CD4-positive, CD25-positive, alpha-beta regulatory T cell (primary cell): ENCODE data around the gene TMEM178B. TPM values are rescaled to one million over a fixed set of nuclear protein-coding genes. Genes with fewer than 3 reads are reported as not detected.

ENCODE experiments used
- ATAC-seq, 2 donors: fragments of 150-1000 bp; cut with Tn5 transposase; one replicate each; pipeline ENCODE4 v1.10.0; 2021; ENCODE audit warnings: low read depth in 2 of 2, moderate number of reproducible peaks in 2 of 2, moderate library complexity in 1 of 2
- DNase-seq, 3 donors: peaks; one replicate each; pipeline versions ENCODE4 v3.0.0 to v3.0.0-alpha.2; 2012 to 2022; ENCODE audit warnings: mixed read lengths in 1 of 3
- H3K27ac ChIP-seq: one replicate; pipeline ENCODE4 v1.7.0; 2013; ENCODE audit warnings: mild to moderate bottlenecking, low read length; ENCODE audit not compliant: insufficient read depth, poor library complexity, severe bottlenecking
- H3K27me3 ChIP-seq: one replicate; pipeline ENCODE4 v1.7.0; 2013; ENCODE audit warnings: low read length; ENCODE audit not compliant: control insufficient read depth, insufficient read depth
- H3K36me3 ChIP-seq: one replicate; pipeline ENCODE4 v1.7.0; 2013; ENCODE audit warnings: mild to moderate bottlenecking, low read length, moderate library complexity; ENCODE audit not compliant: control insufficient read depth, insufficient read depth
- H3K4me1 ChIP-seq: 2 replicates; pipeline ENCODE4 v1.7.0; 2013; ENCODE audit warnings: mild to moderate bottlenecking, low read length; ENCODE audit not compliant: insufficient read depth, control insufficient read depth, poor library complexity, severe bottlenecking
- H3K4me3 ChIP-seq: one replicate; pipeline ENCODE4 v1.7.0; 2013; ENCODE audit warnings: low read depth, mild to moderate bottlenecking, low read length, moderate library complexity
- H3K9me3 ChIP-seq, 2 experiments: 1 replicate in 1 of 2; 2 replicates in 1 of 2; pipeline ENCODE4 v1.7.0; 2013; ENCODE audit warnings: low read length in 2 of 2, mild to moderate bottlenecking in 1 of 2, moderate library complexity in 1 of 2; ENCODE audit not compliant: control insufficient read depth in 2 of 2
- H3K27ac Mint-ChIP-seq, 3 donors: one replicate each; pipeline ENCODE4 v1.8.0; 2020 to 2022; ENCODE audit warnings: mild to moderate bottlenecking in 3 of 3, mixed read lengths in 3 of 3, moderate library complexity in 2 of 3
- H3K27me3 Mint-ChIP-seq: one replicate; pipeline ENCODE4 v1.8.0; 2022; ENCODE audit warnings: mild to moderate bottlenecking, mixed read lengths
- H3K36me3 Mint-ChIP-seq: one replicate; pipeline ENCODE4 v1.8.0; 2020; ENCODE audit warnings: mixed read lengths
- H3K4me1 Mint-ChIP-seq, 4 donors: one replicate each; pipeline ENCODE4 v1.8.0; 2020 to 2022; ENCODE audit warnings: mixed read lengths in 4 of 4, mild to moderate bottlenecking in 1 of 4
- H3K4me3 Mint-ChIP-seq, 4 donors: one replicate each; pipeline ENCODE4 v1.8.0; 2020 to 2022; ENCODE audit warnings: mild to moderate bottlenecking in 4 of 4, mixed read lengths in 4 of 4, moderate library complexity in 3 of 4
- H3K9me3 Mint-ChIP-seq, 7 donors: one replicate each; pipeline ENCODE4 v1.8.0; 2020 to 2022; ENCODE audit warnings: mixed read lengths in 7 of 7, mild to moderate bottlenecking in 3 of 7, moderate library complexity in 2 of 7
- polyA plus RNA-seq, 4 donors: library from polyadenylated mRNA; unstranded; fragments of 300-500 nt; fragmentation: Illumina TruSeq; gene quantifications; one replicate each; pipeline ENCODE4 v1.2.3, GENCODE V29; 2021
- total RNA-seq: library from RNA; stranded (reverse); gene quantifications from one replicate; pipeline ENCODE4 v1.2.3, GENCODE V29; 2022

Gene TMEM178B
- total and polyA plus RNA-seq, 5 donors from 2014 or later = 0.10 TPM; not detected in 4

DNA sequence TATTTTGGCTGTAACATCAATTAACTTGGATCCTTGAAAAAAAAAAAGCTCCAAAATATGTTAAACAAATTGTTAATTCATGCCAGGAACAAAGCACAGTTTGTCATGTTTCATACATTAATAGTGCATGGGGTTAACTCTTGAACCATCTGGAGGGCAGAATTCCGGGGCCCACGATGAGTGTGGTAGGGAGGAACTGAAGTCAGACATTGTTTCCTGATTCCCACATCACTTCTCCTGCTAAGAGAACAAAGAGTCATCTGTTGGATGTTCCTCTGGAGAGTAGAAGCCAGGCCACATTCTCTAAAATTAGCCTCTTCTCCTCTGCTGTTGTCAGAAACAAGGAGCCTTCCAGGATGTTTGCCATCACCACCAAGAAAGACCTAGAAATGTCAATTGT lies 54.6 kb downstream of the TMEM178B start:
- Histone ChIP-seq H3K4me1 (no peaks in the 10 kb centered on the region), H3K4me3 (no peak overlapping the region), H3K27me3 (peaks cover 2% of the 10 kb centered on the region), H3K27ac (no peak overlapping the region), H3K9me3 (peaks cover 0 to 4% of the 10 kb centered on the region in 2 experiments), H3K36me3 (no peaks in the 10 kb centered on the region)
- Mint-ChIP-seq H3K27ac (no peak overlapping the region), H3K36me3 (no peaks in the 10 kb centered on the region), H3K27me3 (peaks cover 24% of the 10 kb centered on the region), H3K4me3 (no peak overlapping the region), H3K4me1 (no peaks in the 10 kb centered on the region), H3K9me3 (peaks cover 0 to 9% (median 3%) of the 10 kb centered on the region in 7 donors)
- ATAC-seq (no peak), DNase-seq (no peak)

- Mint-ChIP-seq H3K4me1 (no peaks in the 10 kb centered on the region), H3K9me3 (peaks cover 0 to 13% (median 3%) of the 10 kb centered on the region in 7 donors), H3K27me3 (peaks cover 24% of the 10 kb centered on the region), H3K27ac (no peak overlapping the region), H3K36me3 (no peaks in the 10 kb centered on the region), H3K4me3 (no peak overlapping the region)
- Histone ChIP-seq H3K36me3 (no peaks in the 10 kb centered on the region), H3K4me1 (no peaks in the 10 kb centered on the region), H3K27me3 (peaks cover 2% of the 10 kb centered on the region), H3K27ac (no peak overlapping the region), H3K4me3 (no peak overlapping the region), H3K9me3 (peaks cover 0 to 4% of the 10 kb centered on the region in 2 experiments)
- ATAC-seq = no peak
- no peak for DNase-seq
Measured at GRCh38 chr7:141128931-141129330, 55.1 kb downstream of the TMEM178B start.

DNA sequence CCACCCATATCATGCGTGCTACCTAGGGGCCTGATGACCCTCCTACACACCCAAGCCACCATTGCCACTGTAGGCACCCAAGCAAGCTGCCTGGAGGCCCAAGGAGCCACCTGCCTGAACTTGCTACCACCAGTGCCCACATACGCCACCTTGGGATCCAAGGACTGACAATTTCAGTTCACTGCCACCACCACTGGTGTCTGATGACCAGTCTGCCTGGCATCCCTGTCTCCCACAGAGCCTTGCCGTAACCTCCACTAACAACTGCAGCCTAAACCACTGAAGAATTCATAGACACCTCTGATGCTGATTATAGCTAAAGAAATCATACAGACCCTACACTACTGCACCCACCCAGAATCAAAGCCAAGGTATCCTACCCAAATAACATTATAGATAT lies 58.8 kb downstream of the TMEM178B start:
- no peak overlapping the region for H3K4me3 Mint-ChIP-seq
- no peak for DNase-seq
- no peaks in the 10 kb centered on the region for H3K4me1 Mint-ChIP-seq

DNA sequence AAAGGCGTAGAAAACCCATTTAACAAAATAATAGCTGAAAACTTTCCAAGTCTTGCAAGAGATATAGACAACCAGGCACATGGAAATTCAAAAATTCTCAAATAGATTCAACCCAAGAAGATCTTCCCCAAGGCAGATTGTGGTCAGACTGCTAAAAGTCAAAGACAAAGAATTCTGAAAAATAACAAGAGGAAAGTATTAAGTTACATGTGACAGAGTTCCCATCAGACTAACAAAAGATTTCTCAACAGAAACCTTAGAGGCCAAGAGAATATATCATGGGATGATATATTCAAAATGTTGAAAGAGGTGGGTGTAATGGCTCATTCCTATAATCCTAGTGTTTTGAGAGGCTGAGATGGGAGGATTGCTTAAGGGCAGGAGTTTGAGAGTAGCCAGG lies 59.8 kb downstream of the TMEM178B start:
- peaks cover 24% of the 10 kb centered on the region for H3K27me3 Mint-ChIP-seq
- no peaks in the 10 kb centered on the region for H3K4me1 Mint-ChIP-seq
- H3K4me3 Mint-ChIP-seq = no peak overlapping the region

More for the DNA sequence above, 58.8 kb downstream of the TMEM178B start:
- Histone ChIP-seq H3K27me3 (peaks cover 3% of the 10 kb centered on the region), H3K4me1 (no peaks in the 10 kb centered on the region), H3K27ac (no peak overlapping the region), H3K4me3 (no peak overlapping the region), H3K36me3 (no peaks in the 10 kb centered on the region), H3K9me3 (peaks cover 0 to 4% of the 10 kb centered on the region in 2 experiments)
- H3K9me3 Mint-ChIP-seq = peaks cover 0 to 13% (median 5%) of the 10 kb centered on the region in 7 donors
- no peaks in the 10 kb centered on the region for H3K36me3 Mint-ChIP-seq
- peaks cover 24% of the 10 kb centered on the region for H3K27me3 Mint-ChIP-seq
- ATAC-seq = no peak
- H3K27ac Mint-ChIP-seq = no peak overlapping the region

GRCh38 chr7:141142058-141142457 lies 68.2 kb downstream of the TMEM178B start:
- H3K27ac ChIP-seq = no peak overlapping the region
- ATAC-seq (no peak), DNase-seq (no peak)
- peaks cover 0 to 8% (median 5%) of the 10 kb centered on the region in 7 donors for H3K9me3 Mint-ChIP-seq
- H3K27ac Mint-ChIP-seq = no peak overlapping the region
- no peak overlapping the region for H3K4me3 Mint-ChIP-seq
- H3K4me1 ChIP-seq = no peaks in the 10 kb centered on the region
- H3K36me3 Mint-ChIP-seq = no peaks in the 10 kb centered on the region
- no peaks in the 10 kb centered on the region for H3K9me3 ChIP-seq
- no peaks in the 10 kb centered on the region for H3K27me3 ChIP-seq
- H3K4me1 Mint-ChIP-seq = no peaks in the 10 kb centered on the region
- no peak overlapping the region for H3K4me3 ChIP-seq
- no peaks in the 10 kb centered on the region for H3K36me3 ChIP-seq
- no peaks in the 10 kb centered on the region for H3K27me3 Mint-ChIP-seq

More for the DNA sequence above, 59.8 kb downstream of the TMEM178B start:
- H3K9me3 ChIP-seq = peaks cover 0 to 4% of the 10 kb centered on the region in 2 experiments
- H3K27ac ChIP-seq = no peak overlapping the region
- Mint-ChIP-seq H3K36me3 (no peaks in the 10 kb centered on the region), H3K9me3 (peaks cover 0 to 13% (median 5%) of the 10 kb centered on the region in 7 donors), H3K27ac (no peak overlapping the region)
- ATAC-seq = no peak
- no peaks in the 10 kb centered on the region for H3K36me3 ChIP-seq
- no peak for DNase-seq
- no peaks in the 10 kb centered on the region for H3K4me1 ChIP-seq
- H3K27me3 ChIP-seq = peaks cover 3% of the 10 kb centered on the region
- no peak overlapping the region for H3K4me3 ChIP-seq

DNA sequence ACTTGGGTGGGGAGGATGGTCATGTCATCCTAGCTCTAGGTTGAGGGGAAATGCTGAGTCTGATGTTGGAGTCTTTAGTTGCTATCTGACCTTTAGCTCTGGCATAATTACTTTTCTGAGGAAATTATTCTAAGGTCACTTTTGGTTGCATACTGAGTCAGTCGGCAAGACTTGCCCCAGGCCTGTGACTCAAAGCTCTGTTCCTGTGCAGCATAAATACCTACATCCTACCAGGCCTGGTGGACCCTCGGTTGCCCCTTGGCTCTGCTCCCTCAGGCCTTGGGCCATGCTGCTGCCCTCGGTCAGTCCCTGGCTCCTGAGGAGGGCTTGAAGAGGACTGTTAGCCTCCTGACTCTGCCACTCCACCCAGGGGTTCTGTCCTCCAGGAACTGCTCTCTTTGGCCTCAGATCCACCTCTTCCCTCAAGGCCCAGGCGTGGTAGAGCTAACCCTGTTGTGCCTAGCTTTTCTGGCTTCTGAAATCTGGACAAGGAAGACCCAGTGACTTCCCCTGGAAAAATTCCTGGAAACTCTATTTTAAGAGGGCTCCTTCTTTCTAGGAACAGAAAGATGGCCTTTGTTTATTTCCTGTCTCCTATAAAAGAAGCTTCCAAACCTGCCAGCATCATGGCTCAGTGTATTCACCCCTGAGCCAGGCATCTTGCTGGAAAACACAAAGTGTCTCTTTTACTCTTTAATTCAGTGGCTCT lies 71.2 kb downstream of the TMEM178B start:
- H3K4me3 ChIP-seq = no peak overlapping the region
- no peak overlapping the region for H3K4me3 Mint-ChIP-seq
- ATAC-seq (no peak), DNase-seq (no peak)
- H3K27ac ChIP-seq = no peak overlapping the region
- H3K9me3 Mint-ChIP-seq = peaks cover 0 to 8% (median 5%) of the 10 kb centered on the region in 7 donors
- no peaks in the 10 kb centered on the region for H3K27me3 ChIP-seq
- H3K27ac Mint-ChIP-seq = no peak overlapping the region
- H3K4me1 ChIP-seq = no peaks in the 10 kb centered on the region
- H3K9me3 ChIP-seq = no peaks in the 10 kb centered on the region
- H3K36me3 Mint-ChIP-seq = no peaks in the 10 kb centered on the region
- H3K4me1 Mint-ChIP-seq = no peaks in the 10 kb centered on the region
- no peaks in the 10 kb centered on the region for H3K27me3 Mint-ChIP-seq
- no peaks in the 10 kb centered on the region for H3K36me3 ChIP-seq

GRCh38 chr7:141145630-141145982 lies 71.7 kb downstream of the TMEM178B start:
- no peaks in the 10 kb centered on the region for H3K27me3 Mint-ChIP-seq
- no peaks in the 10 kb centered on the region for H3K4me1 Mint-ChIP-seq
- ATAC-seq (no peak), DNase-seq (no peak)
- no peak overlapping the region for H3K27ac ChIP-seq
- H3K4me3 ChIP-seq = no peak overlapping the region
- no peaks in the 10 kb centered on the region for H3K36me3 Mint-ChIP-seq
- no peaks in the 10 kb centered on the region for H3K27me3 ChIP-seq
- no peak overlapping the region for H3K4me3 Mint-ChIP-seq
- peaks cover 0 to 8% (median 5%) of the 10 kb centered on the region in 7 donors for H3K9me3 Mint-ChIP-seq
- H3K27ac Mint-ChIP-seq = no peak overlapping the region
- no peaks in the 10 kb centered on the region for H3K4me1 ChIP-seq
- H3K9me3 ChIP-seq = no peaks in the 10 kb centered on the region
- no peaks in the 10 kb centered on the region for H3K36me3 ChIP-seq

- no peak for DNase-seq
- no peaks in the 10 kb centered on the region for H3K27me3 Mint-ChIP-seq
- H3K27me3 ChIP-seq = no peaks in the 10 kb centered on the region
- H3K4me1 ChIP-seq = no peaks in the 10 kb centered on the region
- peaks cover 0 to 8% (median 0%) of the 10 kb centered on the region in 7 donors for H3K9me3 Mint-ChIP-seq
- H3K27ac ChIP-seq = no peak overlapping the region
- no peaks in the 10 kb centered on the region for H3K9me3 ChIP-seq
- no peaks in the 10 kb centered on the region for H3K36me3 Mint-ChIP-seq
- no peak overlapping the region for H3K27ac Mint-ChIP-seq
- no peak for ATAC-seq
- H3K4me1 Mint-ChIP-seq = no peaks in the 10 kb centered on the region
- no peaks in the 10 kb centered on the region for H3K36me3 ChIP-seq
- H3K4me3 Mint-ChIP-seq = no peak overlapping the region
- no peak overlapping the region for H3K4me3 ChIP-seq
Measured at GRCh38 chr7:141147482-141147881, 73.6 kb downstream of the TMEM178B start.
